Measurements from ENCODE around the gene EXOC4. TPM values are rescaled to one million over a fixed set of nuclear protein-coding genes. Genes with fewer than 3 reads are reported as not detected.
"Not testable (repeated sequence)": the region's sequence is repeated elsewhere in the genome, so short reads cannot be mapped to it uniquely, and the experiment has no call there.

Gene EXOC4
- total RNA-seq, 4 donors from 2014 or later = 82.4 to 204 (median 128) TPM

DNA sequence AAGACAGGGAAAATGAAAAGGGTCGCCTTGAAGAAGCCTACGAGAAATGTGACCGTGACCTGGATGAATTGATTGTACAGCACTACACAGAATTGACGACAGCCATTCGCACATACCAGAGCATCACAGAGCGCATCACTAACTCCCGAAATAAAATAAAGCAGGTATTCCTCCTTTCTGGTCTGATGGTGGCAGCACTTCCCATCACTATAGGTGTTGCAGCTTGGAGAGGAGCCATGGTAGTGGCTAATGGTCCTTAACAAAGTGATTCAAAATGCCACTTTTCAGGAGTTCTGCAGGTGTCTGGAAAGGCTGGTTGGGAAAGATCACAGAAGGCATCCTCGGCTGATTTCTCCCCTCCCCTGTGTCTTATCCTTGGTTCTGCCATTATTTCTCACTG is 22.1 kb downstream of the EXOC4 start:
- no peak for DNase-seq
- Histone ChIP-seq H3K36me3 (peaks cover 0 to 14% (median 3%) of the 10 kb centered on the region in 4 donors), H3K4me3 (no peak overlapping the region), H3K4me1 (peaks cover 0 to 7% (median 3%) of the 10 kb centered on the region in 4 donors), H3K27me3 (no peaks in the 10 kb centered on the region), H3K27ac (no peak overlapping the region), H3K9me3 (no peaks in the 10 kb centered on the region)
- no peak for TF ChIP-seq POLR2AphosphoS5 (IDR thresholded peaks at IDR 0.05)
- in situ Hi-C loops (cut with MboI; ENCODE audit: low pct_ligation_motif_present in 1 of 4, low pct_unique_long_range_greater_than_20kb in 1 of 4, low sequenced_read_pairs in 3 of 4) = no loop called here
- intact Hi-C loops (cut with DNase I; ENCODE audit: low total_unique reads) = no loop called here
- WGBS, 2 donors (ENCODE audit: low coverage in 1 of 2) = 97 to 100% methylated on average over 8 of the region's 8 CpGs

- Histone ChIP-seq H3K36me3 (peaks cover 0 to 14% (median 3%) of the 10 kb centered on the region in 4 donors), H3K27ac (no peak overlapping the region), H3K27me3 (no peaks in the 10 kb centered on the region), H3K4me1 (peaks cover 0 to 7% (median 3%) of the 10 kb centered on the region in 4 donors), H3K9me3 (no peaks in the 10 kb centered on the region), H3K4me3 (no peak overlapping the region)
- 89 to 100% methylated on average over 2 to 3 of the region's 3 CpGs for WGBS, 2 donors (ENCODE audit: low coverage in 1 of 2)
- intact Hi-C loops (cut with DNase I; ENCODE audit: low total_unique reads) (no loop called here), in situ Hi-C loops (cut with MboI; ENCODE audit: low pct_ligation_motif_present in 1 of 4, low pct_unique_long_range_greater_than_20kb in 1 of 4, low sequenced_read_pairs in 3 of 4) (no loop called here)
- TF ChIP-seq POLR2AphosphoS5 (IDR thresholded peaks at IDR 0.05) (no peak), EP300 (IDR thresholded peaks at IDR 0.05; ENCODE audit: low read depth) (no peak), POLR2A (IDR thresholded peaks at IDR 0.05) (no peak)
- TF ChIP-seq, protein P1, sequence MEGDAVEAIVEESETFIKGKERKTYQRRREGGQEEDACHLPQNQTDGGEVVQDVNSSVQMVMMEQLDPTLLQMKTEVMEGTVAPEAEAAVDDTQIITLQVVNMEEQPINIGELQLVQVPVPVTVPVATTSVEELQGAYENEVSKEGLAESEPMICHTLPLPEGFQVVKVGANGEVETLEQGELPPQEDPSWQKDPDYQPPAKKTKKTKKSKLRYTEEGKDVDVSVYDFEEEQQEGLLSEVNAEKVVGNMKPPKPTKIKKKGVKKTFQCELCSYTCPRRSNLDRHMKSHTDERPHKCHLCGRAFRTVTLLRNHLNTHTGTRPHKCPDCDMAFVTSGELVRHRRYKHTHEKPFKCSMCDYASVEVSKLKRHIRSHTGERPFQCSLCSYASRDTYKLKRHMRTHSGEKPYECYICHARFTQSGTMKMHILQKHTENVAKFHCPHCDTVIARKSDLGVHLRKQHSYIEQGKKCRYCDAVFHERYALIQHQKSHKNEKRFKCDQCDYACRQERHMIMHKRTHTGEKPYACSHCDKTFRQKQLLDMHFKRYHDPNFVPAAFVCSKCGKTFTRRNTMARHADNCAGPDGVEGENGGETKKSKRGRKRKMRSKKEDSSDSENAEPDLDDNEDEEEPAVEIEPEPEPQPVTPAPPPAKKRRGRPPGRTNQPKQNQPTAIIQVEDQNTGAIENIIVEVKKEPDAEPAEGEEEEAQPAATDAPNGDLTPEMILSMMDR (IDR thresholded peaks at IDR 0.05) = no peak
- DNase-seq = no peak
Measured at GRCh38 chr7:133275446-133276095, 22.7 kb downstream of the EXOC4 start.

DNA sequence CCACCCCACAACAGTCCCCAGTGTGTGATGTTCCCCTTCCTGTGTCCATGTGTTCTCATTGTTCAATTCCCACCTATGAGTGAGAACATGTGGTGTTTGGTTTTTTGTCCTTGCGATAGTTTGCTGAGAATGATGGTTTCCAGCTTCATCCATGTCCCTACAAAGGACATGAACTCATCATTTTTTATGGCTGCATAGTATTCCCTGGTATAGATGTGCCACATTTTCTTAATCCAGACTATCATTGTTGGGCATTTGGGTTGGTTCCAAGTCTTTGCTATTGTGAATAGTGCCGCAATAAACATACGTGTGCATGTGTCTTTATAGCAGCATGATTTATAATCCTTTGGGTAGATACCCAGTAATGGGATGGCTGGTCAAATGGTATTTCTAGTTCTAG is 26.1 kb downstream of the EXOC4 start:
- H3K27me3 ChIP-seq; H3K4me1 ChIP-seq; H3K27ac ChIP-seq; in situ Hi-C loops (cut with MboI; ENCODE audit: low pct_ligation_motif_present in 1 of 4, low pct_unique_long_range_greater_than_20kb in 1 of 4, low sequenced_read_pairs in 3 of 4); H3K4me3 ChIP-seq; DNase-seq; H3K9me3 ChIP-seq; intact Hi-C loops (cut with DNase I; ENCODE audit: low total_unique reads): not testable (repeated sequence)
- H3K36me3 ChIP-seq = peaks cover 0 to 14% (median 3%) of the 10 kb centered on the region in 4 donors
- 80 to 96% methylated on average over 1 to 3 of the region's 3 CpGs for WGBS, 2 donors (ENCODE audit: low coverage in 1 of 2)

DNA sequence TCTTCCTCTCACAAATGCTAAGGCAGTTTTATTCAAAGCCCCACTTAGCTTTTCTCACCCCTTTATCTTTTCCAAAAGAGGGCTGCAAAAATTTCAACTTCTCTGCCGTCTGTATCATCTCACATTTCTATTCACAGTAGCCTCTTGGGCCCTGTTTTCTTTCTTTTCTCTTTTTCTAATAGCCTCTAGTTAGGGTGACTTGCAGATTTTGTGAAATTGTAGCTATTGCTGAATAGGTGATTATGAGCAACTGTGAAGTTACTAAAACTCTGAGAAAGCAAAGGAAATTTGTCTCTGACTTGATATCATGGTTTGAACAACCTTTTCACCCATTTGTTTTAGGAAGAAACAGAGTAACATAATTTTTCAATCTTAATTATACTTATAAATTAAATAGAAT is 29.2 kb downstream of the EXOC4 start:
- WGBS, 2 donors (ENCODE audit: low coverage in 1 of 2) = 88 to 97% methylated on average over 1 of the region's 1 CpG
- in situ Hi-C loops (cut with MboI; ENCODE audit: low pct_ligation_motif_present in 1 of 4, low pct_unique_long_range_greater_than_20kb in 1 of 4, low sequenced_read_pairs in 3 of 4) = no loop called here
- no peaks in the 10 kb centered on the region for H3K4me1 ChIP-seq
- no peaks in the 10 kb centered on the region for H3K27me3 ChIP-seq
- H3K4me3 ChIP-seq = no peak overlapping the region
- no peak for DNase-seq
- H3K27ac ChIP-seq = no peak overlapping the region
- no peak for TF ChIP-seq POLR2A (IDR thresholded peaks at IDR 0.05)
- TF ChIP-seq, protein P1 (IDR thresholded peaks at IDR 0.05) = no peak
- no peak for TF ChIP-seq EP300 (IDR thresholded peaks at IDR 0.05; ENCODE audit: low read depth)
- no peak for TF ChIP-seq POLR2AphosphoS5 (IDR thresholded peaks at IDR 0.05)
- no peaks in the 10 kb centered on the region for H3K9me3 ChIP-seq
- intact Hi-C loops (cut with DNase I; ENCODE audit: low total_unique reads) = no loop called here
- H3K36me3 ChIP-seq = peaks cover 0 to 6% (median 0%) of the 10 kb centered on the region in 4 donors

GRCh38 chr7:133284092-133284491 is 31.2 kb downstream of the EXOC4 start:
- Histone ChIP-seq H3K4me3 (no peak overlapping the region), H3K4me1 (no peaks in the 10 kb centered on the region), H3K27me3 (no peaks in the 10 kb centered on the region), H3K27ac (no peak overlapping the region), H3K9me3 (no peaks in the 10 kb centered on the region), H3K36me3 (peaks cover 0 to 8% (median 0%) of the 10 kb centered on the region in 4 donors)
- intact Hi-C loops (cut with DNase I; ENCODE audit: low total_unique reads) (no loop called here), in situ Hi-C loops (cut with MboI; ENCODE audit: low pct_ligation_motif_present in 1 of 4, low pct_unique_long_range_greater_than_20kb in 1 of 4, low sequenced_read_pairs in 3 of 4) (no loop called here)
- no peak for DNase-seq
- TF ChIP-seq, protein P1 (IDR thresholded peaks at IDR 0.05) = no peak
- TF ChIP-seq EP300 (IDR thresholded peaks at IDR 0.05; ENCODE audit: low read depth) = no peak
- no peak for TF ChIP-seq POLR2A (IDR thresholded peaks at IDR 0.05)
- WGBS, 2 donors (ENCODE audit: low coverage in 1 of 2) = 92 to 94% methylated on average over 1 to 2 of the region's 2 CpGs

All from transverse colon (tissue), 4 donors.